Spinal cord (tissue), 10 donors: Measurements from ENCODE around the gene LILRB2. TPM values are rescaled to one million over a fixed set of nuclear protein-coding genes. Genes with fewer than 3 reads are reported as not detected.
"Not testable (repeated sequence)": the region's sequence is repeated elsewhere in the genome, so short reads cannot be mapped to it uniquely, and the experiment has no call there.

Experiments
- DNase-seq, 6 donors: peaks; one replicate each; pipeline versions ENCODE4 v3.0.0 to v3.0.0-alpha.2; 2013 to 2015; ENCODE audit warnings: low spot score in 6 of 6, low read depth in 4 of 6
- H3K27ac ChIP-seq: one replicate; pipeline ENCODE4 v1.5.1; 2013; ENCODE audit warnings: low read depth, low read length, control low read depth
- H3K27me3 ChIP-seq: one replicate; pipeline ENCODE4 v1.6.1; 2013; ENCODE audit warnings: low read length; ENCODE audit not compliant: control insufficient read depth, insufficient read depth
- H3K36me3 ChIP-seq: one replicate; pipeline ENCODE4 v1.6.1; 2013; ENCODE audit warnings: low read length; ENCODE audit not compliant: control insufficient read depth, insufficient read depth
- H3K4me1 ChIP-seq: one replicate; pipeline ENCODE4 v1.6.1; 2013; ENCODE audit warnings: low read length; ENCODE audit not compliant: control insufficient read depth, insufficient read depth
- H3K4me3 ChIP-seq: one replicate; pipeline ENCODE4 v1.5.1; 2013; ENCODE audit warnings: low read depth, low read length, control low read depth
- H3K9me3 ChIP-seq: one replicate; pipeline ENCODE4 v1.6.1; 2013; ENCODE audit warnings: low read length; ENCODE audit not compliant: control insufficient read depth, insufficient read depth
- WGBS: methylation state at CpG from one replicate; pipeline ENCODE4 v1.1.5; 2013; ENCODE audit warnings: missing lambda C conversion rate; ENCODE audit not compliant: insufficient coverage; 5-methylcytosine and 5-hydroxymethylcytosine counted together
- polyA plus RNA-seq, 2 donors: library from polyadenylated mRNA; unstranded; fragments of 120-200 nt; gene quantifications; one replicate each; pipeline ENCODE4 v1.2.1, GENCODE V29; 2013; ENCODE audit not compliant: insufficient read length in 2 of 2
- total RNA-seq, 2 donors: library from RNA; depleted of rRNA in 1 of 2; stranded (reverse); fragments of 120-200 nt in 1 of 2; fragments of >200 nt in 1 of 2; gene quantifications; one replicate each; pipeline versions ENCODE4 v1.2.3 to v1.2.4, GENCODE V29; 2013 to 2014
- donor health status: healthy.

Gene LILRB2
- total and polyA plus RNA-seq, 4 donors = 0.43 to 1.6 (median 0.57) TPM

DNA sequence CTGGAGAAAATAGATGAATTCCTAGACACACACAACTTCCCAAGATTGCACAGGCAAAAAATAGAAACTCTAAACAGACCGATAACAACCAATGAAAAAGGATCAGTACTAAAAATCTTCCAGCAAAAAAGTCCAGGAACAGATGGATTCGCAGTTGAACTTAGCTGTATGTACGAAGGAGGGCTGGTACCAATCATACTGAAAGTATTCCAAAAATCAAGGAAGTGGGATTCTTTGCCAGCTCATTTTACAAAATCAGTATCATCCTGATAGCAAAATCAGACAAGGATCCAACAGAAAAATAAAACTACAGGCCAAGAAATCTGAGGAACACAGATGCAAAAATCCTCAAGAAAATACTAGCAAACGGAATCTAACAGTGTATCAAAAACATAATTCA, 6.5 kb upstream of the LILRB2 start:
- Histone ChIP-seq H3K27me3 (no peaks in the 10 kb centered on the region), H3K4me3 (no peak overlapping the region), H3K9me3 (no peaks in the 10 kb centered on the region), H3K27ac (no peak overlapping the region), H3K4me1 (no peaks in the 10 kb centered on the region), H3K36me3 (no peaks in the 10 kb centered on the region)
- DNase-seq = peak in 1 of 6 donors; percentile 75
- 71% methylated on average over 1 of the region's 4 CpGs for WGBS

DNA sequence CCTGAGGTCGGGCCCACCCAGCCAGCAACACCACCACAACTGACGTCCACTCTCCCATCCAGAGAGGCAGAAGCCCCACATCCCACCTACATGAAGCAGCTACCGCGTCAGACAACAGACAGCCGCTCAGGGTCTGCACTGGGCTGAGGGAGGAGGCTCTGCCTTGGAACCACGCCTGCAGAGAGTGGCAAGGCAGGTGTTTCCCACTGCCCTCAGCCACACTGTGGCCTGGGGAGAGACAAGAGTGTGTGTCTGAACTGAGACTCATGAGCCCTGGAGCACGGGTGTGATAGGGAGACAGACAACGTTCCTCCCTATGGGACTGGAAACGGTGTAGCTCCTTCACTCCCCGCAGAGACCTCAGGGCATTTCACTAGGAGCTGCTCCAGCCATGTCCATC, 5.4 kb upstream of the LILRB2 start:
- not testable (repeated sequence) for H3K4me1 ChIP-seq, H3K27ac ChIP-seq, H3K36me3 ChIP-seq, DNase-seq, H3K27me3 ChIP-seq, H3K4me3 ChIP-seq, H3K9me3 ChIP-seq
- WGBS = no CpG with 5 or more reads among the region's 10 CpGs

DNA sequence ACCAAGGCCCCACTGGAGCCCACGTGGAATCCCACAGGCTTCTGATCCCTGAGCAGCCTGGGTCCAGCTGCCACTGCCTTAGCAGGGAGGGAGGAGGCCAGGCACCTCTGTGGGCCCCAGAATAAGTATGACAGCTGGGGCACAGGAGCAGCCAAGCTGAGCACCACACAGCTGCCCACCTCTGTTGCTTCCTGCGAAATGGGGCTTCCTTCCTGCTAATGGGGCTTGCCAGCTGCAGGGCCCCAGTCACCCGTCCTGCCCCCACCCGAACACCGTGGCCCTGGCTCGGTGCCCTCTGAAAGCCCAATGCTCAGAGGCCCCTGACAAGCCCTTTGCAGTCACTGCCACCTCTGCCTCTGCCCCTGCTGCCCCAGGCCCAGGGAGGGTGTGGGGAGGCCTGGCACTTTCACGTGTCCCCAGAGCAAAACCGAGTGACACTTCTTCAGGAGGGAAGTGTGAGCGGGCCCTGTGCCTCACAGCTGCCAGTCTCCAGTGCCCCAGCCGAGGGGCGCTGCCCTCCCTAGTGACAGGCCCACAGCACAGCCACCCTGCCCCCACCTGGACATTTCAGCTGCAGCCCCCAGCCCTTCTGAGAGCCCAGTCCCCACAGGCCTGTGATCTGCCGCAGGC, 4.6 kb upstream of the LILRB2 start:
- not testable (repeated sequence) for H3K36me3 ChIP-seq, H3K27me3 ChIP-seq, H3K9me3 ChIP-seq, H3K4me3 ChIP-seq, DNase-seq, H3K4me1 ChIP-seq, H3K27ac ChIP-seq
- 76% methylated on average over 9 of the region's 12 CpGs for WGBS

DNA sequence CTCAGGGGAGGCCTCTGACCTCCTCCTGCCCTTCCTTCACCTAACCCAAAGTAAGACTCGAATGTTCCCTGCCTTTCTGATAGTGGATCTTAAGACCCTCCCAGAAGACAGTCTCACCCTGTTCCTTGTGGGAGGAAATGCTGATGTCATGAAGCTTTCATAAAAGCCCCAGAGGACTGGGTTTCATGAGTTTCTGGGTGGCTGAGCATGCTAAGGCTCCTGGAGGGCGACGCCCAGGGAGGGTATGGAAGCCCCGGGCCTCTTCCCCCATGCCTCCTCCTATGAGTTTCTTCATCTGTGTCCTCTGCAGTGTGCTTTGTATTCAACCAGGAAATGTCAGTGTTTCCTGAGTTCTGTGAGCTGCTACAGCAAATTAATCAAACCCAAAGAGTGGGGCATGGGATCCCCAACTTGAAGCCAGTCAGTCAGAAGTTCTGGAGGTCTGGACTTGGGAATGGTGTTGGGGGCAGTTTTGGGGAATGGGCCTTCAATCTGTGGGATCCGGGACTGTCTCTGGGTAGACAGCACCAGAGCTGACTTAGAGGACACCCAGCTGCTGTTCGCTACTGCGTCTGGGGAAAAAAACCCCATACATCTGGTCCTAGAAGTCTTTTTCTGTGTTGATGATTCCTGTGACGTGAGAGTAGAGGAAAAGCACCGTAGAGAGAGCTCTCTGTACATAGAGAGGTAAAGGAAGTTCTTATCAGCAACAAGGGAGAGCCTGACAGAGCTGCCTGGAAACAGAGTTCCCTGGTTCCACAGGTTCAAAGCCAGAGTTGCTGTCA, 2.0 kb upstream of the LILRB2 start:
- no peaks in the 10 kb centered on the region for H3K27me3 ChIP-seq
- 71% methylated on average over 4 of the region's 9 CpGs for WGBS
- DNase-seq = no peak
- no peaks in the 10 kb centered on the region for H3K4me1 ChIP-seq
- no peak overlapping the region for H3K4me3 ChIP-seq
- no peak overlapping the region for H3K27ac ChIP-seq
- H3K9me3 ChIP-seq = no peaks in the 10 kb centered on the region
- no peaks in the 10 kb centered on the region for H3K36me3 ChIP-seq

DNA sequence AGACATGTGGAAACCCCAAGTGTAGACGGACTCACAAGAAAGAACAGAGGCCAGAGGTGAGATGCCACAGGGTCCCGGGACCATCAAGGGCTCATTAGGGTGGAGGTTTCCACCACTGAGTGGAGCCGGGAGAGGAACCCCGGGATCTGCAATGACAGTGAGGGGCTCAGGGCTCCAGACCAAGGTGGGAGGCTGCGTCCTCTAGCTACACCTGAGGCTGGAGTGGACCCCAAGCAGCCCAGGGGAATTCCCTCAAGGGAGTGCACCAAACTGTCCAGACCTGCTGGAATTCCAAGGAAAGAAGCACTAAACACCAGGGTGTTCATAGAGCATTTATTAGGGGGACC, 792 bp upstream of the LILRB2 start:
- not testable (repeated sequence) for H3K27me3 ChIP-seq, H3K9me3 ChIP-seq, H3K4me3 ChIP-seq, H3K27ac ChIP-seq, H3K36me3 ChIP-seq, H3K4me1 ChIP-seq, DNase-seq
- 84% methylated on average over 5 of the region's 5 CpGs for WGBS

DNA sequence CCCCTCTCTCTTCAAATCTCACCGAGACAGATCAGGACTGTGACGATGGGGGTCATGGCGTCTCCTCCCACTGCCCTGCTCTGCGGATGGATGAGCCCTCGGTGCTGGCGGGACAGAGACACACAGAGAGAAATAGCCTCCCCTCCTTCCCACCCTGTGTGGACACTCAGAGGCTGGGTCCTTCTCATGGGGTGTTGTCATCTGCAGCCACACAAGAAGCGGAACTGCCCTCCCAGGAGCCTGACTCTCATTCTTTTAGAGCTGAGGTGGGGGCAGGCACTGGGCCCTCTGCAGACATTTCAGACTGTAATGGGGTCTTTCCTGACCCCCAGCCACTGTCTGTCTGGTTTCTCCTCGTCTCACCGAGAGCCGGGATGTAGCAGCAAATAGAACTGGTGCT, 469 bp downstream of the LILRB2 start:
- H3K4me3 ChIP-seq, H3K27ac ChIP-seq, H3K4me1 ChIP-seq, H3K27me3 ChIP-seq, H3K36me3 ChIP-seq, DNase-seq, H3K9me3 ChIP-seq: not testable (repeated sequence)
- 69% methylated on average over 5 of the region's 10 CpGs for WGBS

DNA sequence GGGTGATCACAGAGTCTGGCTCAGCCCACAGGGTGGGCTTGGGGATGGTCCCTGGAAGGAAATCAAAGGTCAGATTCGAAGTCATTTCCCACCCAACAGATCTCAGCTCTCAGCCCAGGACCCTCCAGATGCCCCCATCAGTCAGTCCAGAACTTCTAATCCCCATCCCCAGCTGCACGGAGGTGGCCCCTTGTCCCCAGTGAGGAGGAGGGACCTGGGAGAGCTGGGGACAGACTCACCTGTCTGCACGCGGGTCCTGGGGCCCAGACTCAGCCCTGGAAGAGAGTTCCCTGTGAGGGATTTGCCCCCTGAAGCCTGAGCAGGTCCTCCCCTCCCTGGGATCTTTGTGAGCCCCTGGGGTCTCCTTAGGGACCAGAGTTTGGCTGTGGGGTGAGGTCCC, 885 bp downstream of the LILRB2 start:
- not testable (repeated sequence) for H3K4me3 ChIP-seq, DNase-seq, H3K4me1 ChIP-seq, H3K27me3 ChIP-seq, H3K36me3 ChIP-seq, H3K9me3 ChIP-seq, H3K27ac ChIP-seq
- WGBS = 56% methylated on average over 2 of the region's 4 CpGs

DNA sequence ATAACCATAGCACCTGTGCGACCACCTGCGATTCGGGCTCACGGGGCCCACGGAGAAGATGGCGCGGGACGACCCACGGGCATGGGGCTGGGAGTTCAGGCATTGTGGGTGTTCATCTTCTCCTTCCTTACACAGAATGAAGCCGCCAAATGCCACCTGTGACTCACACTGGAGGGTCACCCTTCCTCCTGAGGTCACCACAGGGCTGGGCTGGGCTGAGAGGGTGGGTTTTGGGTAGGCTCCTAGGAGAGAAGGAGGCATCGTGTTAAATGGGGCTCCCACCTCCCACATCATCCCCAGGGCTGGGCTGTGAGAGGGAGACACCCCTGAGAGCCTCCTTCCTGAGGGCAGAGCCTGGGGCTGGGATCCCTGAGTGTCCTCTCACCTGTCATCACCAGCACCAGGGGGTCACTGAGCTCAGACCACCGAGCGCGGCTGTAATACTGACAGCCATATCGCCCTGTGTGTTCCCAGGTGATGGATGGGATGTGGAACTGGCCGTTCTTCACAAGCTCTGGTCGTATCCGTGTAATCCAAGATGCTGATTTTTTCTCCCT, 1.4 kb downstream of the LILRB2 start:
- DNase-seq = no peak
- no peak overlapping the region for H3K4me3 ChIP-seq
- H3K27ac ChIP-seq = no peak overlapping the region
- no peaks in the 10 kb centered on the region for H3K9me3 ChIP-seq
- no peaks in the 10 kb centered on the region for H3K36me3 ChIP-seq
- WGBS = 84% methylated on average over 5 of the region's 18 CpGs
- H3K4me1 ChIP-seq = no peaks in the 10 kb centered on the region
- no peaks in the 10 kb centered on the region for H3K27me3 ChIP-seq

DNA sequence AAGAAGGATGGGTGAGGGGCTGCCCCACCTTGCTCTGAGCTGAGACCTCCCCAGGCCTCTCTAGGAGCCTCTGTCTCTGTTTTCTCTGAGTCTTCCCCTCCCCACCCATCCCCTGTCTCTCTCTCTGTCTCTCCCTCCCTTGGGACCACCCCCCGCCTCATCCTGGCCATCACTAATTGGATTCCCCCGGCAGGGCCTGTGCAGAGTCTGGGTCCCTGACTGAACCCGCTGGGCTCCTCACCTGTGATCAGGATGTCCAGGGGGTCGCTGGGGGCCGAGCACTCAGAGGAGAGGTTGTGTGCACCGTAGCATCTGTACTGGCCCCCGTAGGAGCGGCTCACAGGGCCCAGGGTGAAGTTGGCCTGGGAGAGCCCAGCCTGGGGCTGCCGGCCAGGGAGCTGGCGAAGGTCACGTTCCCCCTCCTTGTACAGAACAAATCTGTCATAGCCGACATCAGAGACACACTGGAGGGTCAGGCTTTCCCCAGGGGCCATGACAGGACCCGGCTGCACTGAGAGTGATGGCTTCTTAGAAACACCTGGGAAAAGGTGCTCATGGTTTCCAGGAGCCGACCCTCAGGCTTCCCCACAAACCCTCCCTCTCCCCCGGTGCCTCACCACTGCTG, 2.2 kb downstream of the LILRB2 start:
- H3K9me3 ChIP-seq, H3K27ac ChIP-seq, DNase-seq, H3K4me3 ChIP-seq, H3K4me1 ChIP-seq, H3K27me3 ChIP-seq, H3K36me3 ChIP-seq: not testable (repeated sequence)
- WGBS = 75% methylated on average over 15 of the region's 15 CpGs

DNA sequence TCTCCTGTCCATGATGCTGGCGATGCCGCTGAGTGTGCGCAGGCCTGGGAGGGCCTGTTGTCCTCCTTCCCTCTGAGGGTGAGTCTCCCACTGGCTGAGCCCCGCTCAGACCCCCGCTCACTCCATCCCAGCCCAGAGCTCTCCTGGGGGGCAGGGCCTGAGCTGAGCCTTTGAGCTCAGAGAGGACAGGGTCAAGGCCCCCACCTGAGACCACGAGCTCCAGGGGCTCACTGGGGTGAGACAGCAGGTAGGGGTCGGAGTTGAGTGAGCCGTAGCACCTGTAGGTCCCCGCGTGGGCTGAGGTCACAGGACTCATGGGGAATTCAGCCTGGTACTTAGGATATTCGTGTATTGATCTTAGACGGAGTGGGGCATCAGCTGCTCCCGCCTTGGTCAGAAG, 2.9 kb downstream of the LILRB2 start:
- not testable (repeated sequence) for H3K9me3 ChIP-seq, H3K36me3 ChIP-seq, H3K27ac ChIP-seq, DNase-seq, H3K27me3 ChIP-seq, H3K4me3 ChIP-seq, H3K4me1 ChIP-seq
- 83% methylated on average over 11 of the region's 13 CpGs for WGBS
